HEK293 (cell line): Measurements from ENCODE around the gene CORO2B.
A peak's percentile ranks its signal among the peaks of the same experiment; 100 is the strongest.

Experiments used
- CTCF ChIA-PET: fragments of 350-600 bp; formaldehyde crosslinking; extraction: SDS; loops from one replicate; lab custom pipeline; 2021; ENCODE audit warnings: antibody characterized with exemption; lab: Yijun Ruan, JAX
- POLR2A ChIA-PET: fragments of 300-600 bp; formaldehyde crosslinking; extraction: SDS; loops from one replicate; lab custom pipeline; 2020; ENCODE audit warnings: antibody characterized with exemption, inconsistent platforms; lab: Yijun Ruan, JAX
- H3K27ac ChIP-seq: fragments of 200-500 bp; sonication (Bioruptor generic); 2 replicates; pipeline ENCODE4 v1.5.1; 2014; ENCODE audit warnings: low read depth, low read length, control low read depth, inconsistent platforms; ENCODE audit errors: extremely low read depth
- H3K36me3 ChIP-seq, 2 experiments: fragments of 200-500 bp in 1 of 2; sonication (Bioruptor generic) in 1 of 2; 1 replicate in 1 of 2; 2 replicates in 1 of 2; pipeline ENCODE4 v1.5.1; 2014 to 2017; ENCODE audit warnings: inconsistent platforms in 2 of 2, low read length in 2 of 2; ENCODE audit not compliant: control insufficient read depth in 2 of 2, insufficient read depth in 1 of 2
- H3K4me1 ChIP-seq: fragments of 200-500 bp; sonication (Bioruptor generic); 2 replicates; pipeline ENCODE4 v1.5.1; 2014; ENCODE audit warnings: mild to moderate bottlenecking, low read length, inconsistent platforms; ENCODE audit not compliant: control insufficient read depth, insufficient read depth
- H3K4me3 ChIP-seq: 2 replicates; pipeline ENCODE4 v1.5.1; 2011; ENCODE audit warnings: low read depth, mild to moderate bottlenecking, control low read depth, low read length, moderate library complexity
- H3K9me3 ChIP-seq: fragments of 200-500 bp; sonication (Bioruptor generic); 2 replicates; pipeline ENCODE4 v1.5.1; 2014; ENCODE audit warnings: low read depth, low read length, inconsistent platforms; ENCODE audit not compliant: control insufficient read depth, insufficient read depth
- RBAK ChIP-seq: fragments of 450-650 bp; formaldehyde crosslinking; IDR thresholded peaks from 2 replicates; pipeline ENCODE4 v1.5.1; 2016; ENCODE audit warnings: missing biosample characterization, missing genetic modification characterization
- ZBTB48 ChIP-seq: fragments of 450-650 bp; formaldehyde crosslinking; IDR thresholded peaks from 2 replicates; pipeline ENCODE4 v1.5.1; 2016; ENCODE audit warnings: missing biosample characterization, missing genetic modification characterization
- ZFHX2 ChIP-seq: fragments of 450-650 bp; formaldehyde crosslinking; conservative IDR thresholded peaks from 2 replicates; pipeline ENCODE4 v1.5.1; 2016; ENCODE audit warnings: missing biosample characterization, missing genetic modification characterization
- ZFP69B ChIP-seq: fragments of 450-650 bp; formaldehyde crosslinking; IDR thresholded peaks from 2 replicates; pipeline ENCODE4 v1.5.1; 2016; ENCODE audit warnings: missing biosample characterization, missing genetic modification characterization
- ZNF341 ChIP-seq: fragments of 450-650 bp; formaldehyde crosslinking; IDR thresholded peaks from 2 replicates; pipeline ENCODE4; 2016; ENCODE audit warnings: low read depth, missing biosample characterization, missing genetic modification characterization
- ZNF366 ChIP-seq: fragments of 450-650 bp; formaldehyde crosslinking; conservative IDR thresholded peaks from 2 replicates; pipeline ENCODE4 v1.5.1; 2016; ENCODE audit warnings: missing biosample characterization, missing genetic modification characterization
- ZNF555 ChIP-seq: fragments of 450-650 bp; formaldehyde crosslinking; conservative IDR thresholded peaks from 2 replicates; pipeline ENCODE4 v1.5.1; 2017; ENCODE audit warnings: missing biosample characterization, mild to moderate bottlenecking, missing genetic modification characterization, inconsistent platforms
- ZNF658 ChIP-seq: fragments of 450-650 bp; formaldehyde crosslinking; IDR thresholded peaks from 2 replicates; pipeline ENCODE4; 2016; ENCODE audit warnings: missing biosample characterization, missing genetic modification characterization
- TF ChIP-seq, protein P1 (sequence below): sonication (generic); formaldehyde crosslinking; IDR thresholded peaks from 2 replicates; pipeline ENCODE4 v1.8.1; 2022; ENCODE audit warnings: mild to moderate bottlenecking, moderate library complexity, missing genetic modification reagents
- TF ChIP-seq, protein P2 (sequence below): fragments of 450-650 bp; formaldehyde crosslinking; IDR thresholded peaks from 2 replicates; pipeline ENCODE4 v1.5.1; 2016; ENCODE audit warnings: missing biosample characterization, missing genetic modification characterization
- TF ChIP-seq, protein P3 (sequence below): fragments of 450-650 bp; formaldehyde crosslinking; IDR thresholded peaks from 2 replicates; pipeline ENCODE4 v1.5.1; 2016; ENCODE audit warnings: missing biosample characterization, missing genetic modification characterization
- TF ChIP-seq, protein P4 (sequence below): fragments of 450-650 bp; formaldehyde crosslinking; IDR thresholded peaks from 2 replicates; pipeline ENCODE4 v1.5.1; 2017; ENCODE audit warnings: missing biosample characterization, missing genetic modification characterization

The CORO2B gene

DNA sequence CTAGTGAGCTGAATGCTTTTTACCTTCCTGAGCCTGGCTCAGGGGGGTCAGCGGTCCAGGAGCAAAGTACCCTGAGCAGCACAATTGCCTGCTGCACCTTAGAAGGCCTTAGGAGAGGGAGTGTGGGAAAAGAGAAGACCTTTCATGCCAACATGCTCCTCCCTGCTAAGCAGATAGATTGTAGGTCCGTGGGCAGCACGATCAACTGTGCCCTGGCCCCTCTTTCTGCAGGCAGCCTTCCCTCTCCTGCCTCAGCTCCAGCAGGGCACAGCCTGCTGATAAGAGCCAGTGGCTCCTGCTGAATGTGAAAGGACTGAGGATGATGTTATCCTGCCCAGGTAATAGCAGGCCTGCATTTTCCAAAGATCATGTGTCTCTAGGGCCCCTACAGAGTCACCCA is 4.1 kb downstream of the CORO2B start:
- peaks cover 11% of the 10 kb centered on the region for H3K4me1 ChIP-seq
- ChIA-PET POLR2A (no interaction called here), CTCF (interaction anchor here (3.0 to 3.9 kb wide), 2 partner anchors 23 to 91 kb away, joined by 17 to 31 read pairs; no protein-coding TSS in a partner anchor)
- H3K4me3 ChIP-seq, result no peak overlapping the region
- no peaks in the 10 kb centered on the region for H3K9me3 ChIP-seq
- no peak overlapping the region for H3K27ac ChIP-seq
- H3K36me3 ChIP-seq, result no peaks in the 10 kb centered on the region
- TF ChIP-seq ZFHX2 (tag by site-specific recombination) (0 out of 2 replicates have a peak, but pooled peaks have one; percentile 11), ZNF341 (tag by site-specific recombination) (no peak), ZNF658 (tag by site-specific recombination) (no peak), ZNF366 (tag by site-specific recombination) (no peak), ZFP69B (tag by site-specific recombination) (no peak), RBAK (tag by site-specific recombination) (no peak), ZBTB48 (tag by site-specific recombination) (peak; percentile 32; the same call in 1 of the 2 replicates)
- TF ChIP-seq, protein P1, sequence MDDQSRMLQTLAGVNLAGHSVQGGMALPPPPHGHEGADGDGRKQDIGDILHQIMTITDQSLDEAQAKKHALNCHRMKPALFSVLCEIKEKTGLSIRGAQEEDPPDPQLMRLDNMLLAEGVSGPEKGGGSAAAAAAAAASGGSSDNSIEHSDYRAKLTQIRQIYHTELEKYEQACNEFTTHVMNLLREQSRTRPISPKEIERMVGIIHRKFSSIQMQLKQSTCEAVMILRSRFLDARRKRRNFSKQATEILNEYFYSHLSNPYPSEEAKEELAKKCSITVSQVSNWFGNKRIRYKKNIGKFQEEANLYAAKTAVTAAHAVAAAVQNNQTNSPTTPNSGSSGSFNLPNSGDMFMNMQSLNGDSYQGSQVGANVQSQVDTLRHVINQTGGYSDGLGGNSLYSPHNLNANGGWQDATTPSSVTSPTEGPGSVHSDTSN (CRISPR knock-in tag), result no peak
- TF ChIP-seq, protein P2, sequence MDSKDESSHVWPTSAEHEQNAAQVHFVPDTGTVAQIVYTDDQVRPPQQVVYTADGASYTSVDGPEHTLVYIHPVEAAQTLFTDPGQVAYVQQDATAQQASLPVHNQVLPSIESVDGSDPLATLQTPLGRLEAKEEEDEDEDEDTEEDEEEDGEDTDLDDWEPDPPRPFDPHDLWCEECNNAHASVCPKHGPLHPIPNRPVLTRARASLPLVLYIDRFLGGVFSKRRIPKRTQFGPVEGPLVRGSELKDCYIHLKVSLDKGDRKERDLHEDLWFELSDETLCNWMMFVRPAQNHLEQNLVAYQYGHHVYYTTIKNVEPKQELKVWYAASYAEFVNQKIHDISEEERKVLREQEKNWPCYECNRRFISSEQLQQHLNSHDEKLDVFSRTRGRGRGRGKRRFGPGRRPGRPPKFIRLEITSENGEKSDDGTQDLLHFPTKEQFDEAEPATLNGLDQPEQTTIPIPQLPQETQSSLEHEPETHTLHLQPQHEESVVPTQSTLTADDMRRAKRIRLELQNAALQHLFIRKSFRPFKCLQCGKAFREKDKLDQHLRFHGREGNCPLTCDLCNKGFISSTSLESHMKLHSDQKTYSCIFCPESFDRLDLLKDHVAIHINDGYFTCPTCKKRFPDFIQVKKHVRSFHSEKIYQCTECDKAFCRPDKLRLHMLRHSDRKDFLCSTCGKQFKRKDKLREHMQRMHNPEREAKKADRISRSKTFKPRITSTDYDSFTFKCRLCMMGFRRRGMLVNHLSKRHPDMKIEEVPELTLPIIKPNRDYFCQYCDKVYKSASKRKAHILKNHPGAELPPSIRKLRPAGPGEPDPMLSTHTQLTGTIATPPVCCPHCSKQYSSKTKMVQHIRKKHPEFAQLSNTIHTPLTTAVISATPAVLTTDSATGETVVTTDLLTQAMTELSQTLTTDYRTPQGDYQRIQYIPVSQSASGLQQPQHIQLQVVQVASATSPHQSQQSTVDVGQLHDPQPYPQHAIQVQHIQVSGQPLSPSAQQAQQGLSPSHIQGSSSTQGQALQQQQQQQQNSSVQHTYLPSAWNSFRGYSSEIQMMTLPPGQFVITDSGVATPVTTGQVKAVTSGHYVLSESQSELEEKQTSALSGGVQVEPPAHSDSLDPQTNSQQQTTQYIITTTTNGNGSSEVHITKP (tag by site-specific recombination), result peak; percentile 69
- TF ChIP-seq, protein P3, sequence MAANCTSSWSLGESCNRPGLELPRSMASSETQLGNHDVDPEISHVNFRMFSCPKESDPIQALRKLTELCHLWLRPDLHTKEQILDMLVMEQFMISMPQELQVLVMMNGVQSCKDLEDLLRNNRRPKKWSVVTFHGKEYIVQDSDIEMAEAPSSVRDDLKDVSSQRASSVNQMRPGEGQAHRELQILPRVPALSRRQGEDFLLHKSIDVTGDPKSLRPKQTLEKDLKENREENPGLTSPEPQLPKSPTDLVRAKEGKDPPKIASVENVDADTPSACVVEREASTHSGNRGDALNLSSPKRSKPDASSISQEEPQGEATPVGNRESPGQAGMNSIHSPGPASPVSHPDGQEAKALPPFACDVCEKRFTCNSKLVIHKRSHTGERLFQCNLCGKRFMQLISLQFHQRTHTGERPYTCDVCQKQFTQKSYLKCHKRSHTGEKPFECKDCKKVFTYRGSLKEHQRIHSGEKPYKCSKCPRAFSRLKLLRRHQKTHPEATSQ (tag by site-specific recombination), result no peak

DNA sequence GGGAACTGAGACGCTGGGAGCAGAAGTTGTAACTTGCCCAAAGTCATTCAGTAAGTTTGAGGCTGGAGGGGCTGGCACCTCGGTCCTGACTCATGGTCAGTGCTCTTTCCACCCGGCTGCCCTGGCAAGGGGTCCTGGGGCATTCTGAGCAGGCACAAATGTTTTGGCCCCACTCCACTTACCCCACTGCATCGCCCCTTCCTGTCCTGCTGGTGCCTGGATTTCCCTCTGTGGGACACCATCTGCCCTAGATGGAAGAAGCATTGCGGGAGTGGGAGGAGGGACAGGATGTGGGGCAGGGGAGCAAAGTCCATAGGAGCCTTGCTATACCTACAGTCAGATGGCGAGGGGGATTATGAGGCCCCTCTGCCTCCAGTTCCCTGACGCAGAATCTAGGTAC is 4.5 kb downstream of the CORO2B start:
- Histone ChIP-seq H3K9me3 (no peaks in the 10 kb centered on the region), H3K4me1 (peaks cover 7% of the 10 kb centered on the region), H3K27ac (no peak overlapping the region), H3K36me3 (no peaks in the 10 kb centered on the region), H3K4me3 (no peak overlapping the region)
- ChIA-PET CTCF (interaction anchor here (3.0 to 3.9 kb wide), 2 partner anchors 23 to 90 kb away, joined by 17 to 31 read pairs; no protein-coding TSS in a partner anchor), POLR2A (no interaction called here)
- TF ChIP-seq ZNF555 (tag by site-specific recombination), result no peak
- TF ChIP-seq, protein P4, sequence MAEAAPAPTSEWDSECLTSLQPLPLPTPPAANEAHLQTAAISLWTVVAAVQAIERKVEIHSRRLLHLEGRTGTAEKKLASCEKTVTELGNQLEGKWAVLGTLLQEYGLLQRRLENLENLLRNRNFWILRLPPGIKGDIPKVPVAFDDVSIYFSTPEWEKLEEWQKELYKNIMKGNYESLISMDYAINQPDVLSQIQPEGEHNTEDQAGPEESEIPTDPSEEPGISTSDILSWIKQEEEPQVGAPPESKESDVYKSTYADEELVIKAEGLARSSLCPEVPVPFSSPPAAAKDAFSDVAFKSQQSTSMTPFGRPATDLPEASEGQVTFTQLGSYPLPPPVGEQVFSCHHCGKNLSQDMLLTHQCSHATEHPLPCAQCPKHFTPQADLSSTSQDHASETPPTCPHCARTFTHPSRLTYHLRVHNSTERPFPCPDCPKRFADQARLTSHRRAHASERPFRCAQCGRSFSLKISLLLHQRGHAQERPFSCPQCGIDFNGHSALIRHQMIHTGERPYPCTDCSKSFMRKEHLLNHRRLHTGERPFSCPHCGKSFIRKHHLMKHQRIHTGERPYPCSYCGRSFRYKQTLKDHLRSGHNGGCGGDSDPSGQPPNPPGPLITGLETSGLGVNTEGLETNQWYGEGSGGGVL, result no peak
